ENCODE data around the gene USH2A. TPM values are rescaled to one million over a fixed set of nuclear protein-coding genes. Genes with fewer than 3 reads are reported as not detected.

The USH2A gene
- total and polyA plus RNA-seq, 8 donors: 0.03 to 0.06 (median 0.04) TPM; not detected in 2

DNA sequence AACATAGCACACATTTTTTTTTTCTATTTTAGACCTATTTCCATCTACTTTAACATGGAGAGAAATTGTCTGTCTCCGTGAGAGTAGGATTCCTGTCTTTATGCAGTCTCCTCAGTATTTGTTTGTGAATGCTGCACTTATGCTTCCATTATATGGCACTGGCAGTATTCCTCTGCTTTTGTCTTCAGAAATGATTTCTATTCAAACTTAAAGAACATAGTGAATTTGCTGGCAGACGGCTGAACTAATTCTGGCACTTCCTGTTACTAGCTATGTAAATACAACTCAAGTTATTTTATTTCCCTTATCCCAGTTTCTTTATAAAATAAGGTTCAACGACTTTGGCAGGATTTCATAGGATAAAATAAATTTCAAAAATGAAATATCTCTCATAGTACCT lies 810.9 kb downstream of the USH2A start:
- no peaks in the 10 kb centered on the region for H3K9me3 ChIP-seq
- H3K4me1 ChIP-seq: no peaks in the 10 kb centered on the region
- DNase-seq: peak in 1 of 4 donors; percentile 26
- TF ChIP-seq, protein P1, sequence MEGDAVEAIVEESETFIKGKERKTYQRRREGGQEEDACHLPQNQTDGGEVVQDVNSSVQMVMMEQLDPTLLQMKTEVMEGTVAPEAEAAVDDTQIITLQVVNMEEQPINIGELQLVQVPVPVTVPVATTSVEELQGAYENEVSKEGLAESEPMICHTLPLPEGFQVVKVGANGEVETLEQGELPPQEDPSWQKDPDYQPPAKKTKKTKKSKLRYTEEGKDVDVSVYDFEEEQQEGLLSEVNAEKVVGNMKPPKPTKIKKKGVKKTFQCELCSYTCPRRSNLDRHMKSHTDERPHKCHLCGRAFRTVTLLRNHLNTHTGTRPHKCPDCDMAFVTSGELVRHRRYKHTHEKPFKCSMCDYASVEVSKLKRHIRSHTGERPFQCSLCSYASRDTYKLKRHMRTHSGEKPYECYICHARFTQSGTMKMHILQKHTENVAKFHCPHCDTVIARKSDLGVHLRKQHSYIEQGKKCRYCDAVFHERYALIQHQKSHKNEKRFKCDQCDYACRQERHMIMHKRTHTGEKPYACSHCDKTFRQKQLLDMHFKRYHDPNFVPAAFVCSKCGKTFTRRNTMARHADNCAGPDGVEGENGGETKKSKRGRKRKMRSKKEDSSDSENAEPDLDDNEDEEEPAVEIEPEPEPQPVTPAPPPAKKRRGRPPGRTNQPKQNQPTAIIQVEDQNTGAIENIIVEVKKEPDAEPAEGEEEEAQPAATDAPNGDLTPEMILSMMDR (IDR thresholded peaks at IDR 0.05): no peak
- H3K27ac ChIP-seq: no peak overlapping the region
- no peak overlapping the region for H3K4me3 ChIP-seq
- H3K36me3 ChIP-seq: peaks cover 0 to 38% of the 10 kb centered on the region in 2 donors
- no peaks in the 10 kb centered on the region for H3K27me3 ChIP-seq
- intact Hi-C loops (cut with DNase I): no loop called here
- ATAC-seq: no peak

DNA sequence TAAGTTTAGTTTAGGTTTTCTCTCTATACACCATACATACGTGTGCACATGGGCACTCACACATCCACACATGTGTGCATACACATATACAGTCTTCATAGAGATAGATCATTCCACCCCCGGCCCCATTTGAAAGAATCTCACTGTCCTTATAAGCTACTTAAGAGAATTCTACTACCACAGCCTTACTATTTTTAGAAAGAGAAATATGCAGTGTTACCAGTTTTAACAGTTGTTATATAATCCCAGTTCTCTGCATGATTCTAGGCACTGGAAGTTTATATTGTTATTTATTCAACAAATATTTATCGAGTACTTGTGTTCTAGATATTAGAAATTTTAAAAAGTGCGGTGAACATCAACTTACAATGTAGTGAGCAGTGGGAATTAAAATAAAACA lies 814.6 kb downstream of the USH2A start:
- H3K9me3 ChIP-seq: no peaks in the 10 kb centered on the region
- H3K27me3 ChIP-seq: no peaks in the 10 kb centered on the region
- peaks cover 0 to 37% of the 10 kb centered on the region in 2 donors for H3K36me3 ChIP-seq
- DNase-seq (no peak), ATAC-seq (peak; percentile 29)
- intact Hi-C loops (cut with DNase I): no loop called here
- no peak overlapping the region for H3K4me3 ChIP-seq
- no peak overlapping the region for H3K27ac ChIP-seq
- TF ChIP-seq, protein P1 (IDR thresholded peaks at IDR 0.05): no peak
- no peaks in the 10 kb centered on the region for H3K4me1 ChIP-seq

DNA sequence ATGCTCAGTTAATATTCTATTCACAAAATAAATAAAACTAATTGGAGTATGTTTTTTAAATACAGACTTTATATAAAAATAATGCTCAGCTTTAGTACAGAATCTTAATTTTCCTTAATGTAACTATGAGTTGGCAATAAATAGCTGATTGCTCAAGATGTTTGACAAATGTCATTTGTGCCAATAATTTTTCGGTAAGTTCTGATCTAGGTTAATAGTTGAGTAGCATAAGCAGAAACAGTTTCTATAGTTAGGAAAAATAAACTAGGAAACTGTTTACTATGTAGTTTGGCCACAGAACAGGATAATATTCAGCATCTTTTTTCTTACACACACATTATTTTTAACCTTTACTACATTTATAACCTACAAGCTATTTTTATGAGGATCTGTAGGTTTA lies 815.8 kb downstream of the USH2A start:
- Histone ChIP-seq H3K36me3 (peaks cover 0 to 26% of the 10 kb centered on the region in 2 donors), H3K27me3 (no peaks in the 10 kb centered on the region), H3K4me3 (no peak overlapping the region), H3K9me3 (no peaks in the 10 kb centered on the region), H3K4me1 (no peaks in the 10 kb centered on the region), H3K27ac (no peak overlapping the region)
- intact Hi-C loops (cut with DNase I): no loop called here
- DNase-seq: no peak
- ATAC-seq: no peak
- TF ChIP-seq, protein P1 (IDR thresholded peaks at IDR 0.05): no peak

DNA sequence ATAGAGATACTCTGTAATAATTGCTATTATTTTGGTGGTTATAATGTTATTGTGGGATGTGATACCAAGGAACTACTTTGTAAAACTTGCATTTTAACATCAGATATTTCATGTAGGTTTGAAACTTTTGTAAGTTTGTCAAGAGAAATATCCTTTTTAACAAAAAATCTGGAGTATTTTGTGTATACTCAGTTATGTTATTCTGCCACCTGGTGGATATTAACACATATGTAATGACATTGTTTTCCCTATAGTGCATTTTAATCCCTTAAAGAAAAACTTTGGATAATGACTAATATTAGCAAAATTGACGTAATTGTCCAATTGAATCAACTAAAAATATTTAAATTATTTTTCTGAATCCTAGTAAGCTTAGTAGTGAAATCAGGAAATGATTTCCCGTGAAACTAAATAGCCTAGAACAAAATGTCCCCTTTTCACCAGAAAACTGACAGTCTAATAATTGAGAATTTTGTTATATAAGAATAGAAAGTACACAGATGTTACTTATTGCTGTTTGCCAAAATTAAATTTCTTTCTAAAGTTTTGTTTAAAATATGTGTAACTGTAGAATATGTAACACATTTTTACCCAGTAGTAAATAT lies 816.6 kb downstream of the USH2A start:
- Histone ChIP-seq H3K36me3 (peaks cover 0 to 18% of the 10 kb centered on the region in 2 donors), H3K4me3 (no peak overlapping the region), H3K27ac (no peak overlapping the region), H3K27me3 (no peaks in the 10 kb centered on the region), H3K4me1 (no peaks in the 10 kb centered on the region), H3K9me3 (no peaks in the 10 kb centered on the region)
- ATAC-seq (peak; percentile 53), DNase-seq (no peak)
- intact Hi-C loops (cut with DNase I): no loop called here
- TF ChIP-seq, protein P1 (IDR thresholded peaks at IDR 0.05): peak; percentile 21 to 39

DNA sequence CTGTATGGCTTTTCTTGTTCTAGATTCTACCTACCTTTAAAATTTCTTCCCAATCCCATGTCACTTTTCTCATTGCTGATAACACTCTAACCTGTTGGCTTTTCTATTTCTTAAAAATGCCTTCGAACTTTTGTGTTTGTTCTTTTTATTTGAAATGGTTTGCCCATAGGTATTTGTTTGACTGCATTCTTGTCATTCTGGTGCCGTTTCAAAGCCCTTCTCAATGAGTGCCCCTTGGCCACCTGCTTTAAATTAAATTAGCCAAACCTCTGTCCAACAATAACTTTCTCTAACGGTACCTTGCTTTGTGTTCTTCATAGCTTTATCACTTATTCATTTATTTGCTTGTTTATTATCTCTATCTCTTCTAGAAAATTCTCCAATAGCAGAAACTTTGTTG lies 817.2 kb downstream of the USH2A start:
- ATAC-seq (no peak), DNase-seq (no peak)
- no peaks in the 10 kb centered on the region for H3K9me3 ChIP-seq
- H3K36me3 ChIP-seq: peaks cover 0 to 17% of the 10 kb centered on the region in 2 donors
- intact Hi-C loops (cut with DNase I): no loop called here
- no peak overlapping the region for H3K4me3 ChIP-seq
- no peak overlapping the region for H3K27ac ChIP-seq
- no peaks in the 10 kb centered on the region for H3K4me1 ChIP-seq
- H3K27me3 ChIP-seq: no peaks in the 10 kb centered on the region
- TF ChIP-seq, protein P1 (IDR thresholded peaks at IDR 0.05): no peak

All from left lung (tissue), 10 donors.